H1 (cell line): ENCODE measurements around the gene RNFT2.

Source experiments
- EZH2 ChIP-seq: fragments of 200-600 bp; sonication (generic); IDR thresholded peaks from 2 replicates; pipeline ENCODE4 v1.7.1; 2012; ENCODE audit warnings: low read depth, mild to moderate bottlenecking, moderate library complexity, low read length, inconsistent platforms; ENCODE audit not compliant: severe bottlenecking
- NRF1 ChIP-seq: IDR thresholded peaks from 2 replicates; pipeline ENCODE4 v1.6.1; 2011; ENCODE audit warnings: mild to moderate bottlenecking, low read depth, low read length, improper control_type of control experiment

DNA sequence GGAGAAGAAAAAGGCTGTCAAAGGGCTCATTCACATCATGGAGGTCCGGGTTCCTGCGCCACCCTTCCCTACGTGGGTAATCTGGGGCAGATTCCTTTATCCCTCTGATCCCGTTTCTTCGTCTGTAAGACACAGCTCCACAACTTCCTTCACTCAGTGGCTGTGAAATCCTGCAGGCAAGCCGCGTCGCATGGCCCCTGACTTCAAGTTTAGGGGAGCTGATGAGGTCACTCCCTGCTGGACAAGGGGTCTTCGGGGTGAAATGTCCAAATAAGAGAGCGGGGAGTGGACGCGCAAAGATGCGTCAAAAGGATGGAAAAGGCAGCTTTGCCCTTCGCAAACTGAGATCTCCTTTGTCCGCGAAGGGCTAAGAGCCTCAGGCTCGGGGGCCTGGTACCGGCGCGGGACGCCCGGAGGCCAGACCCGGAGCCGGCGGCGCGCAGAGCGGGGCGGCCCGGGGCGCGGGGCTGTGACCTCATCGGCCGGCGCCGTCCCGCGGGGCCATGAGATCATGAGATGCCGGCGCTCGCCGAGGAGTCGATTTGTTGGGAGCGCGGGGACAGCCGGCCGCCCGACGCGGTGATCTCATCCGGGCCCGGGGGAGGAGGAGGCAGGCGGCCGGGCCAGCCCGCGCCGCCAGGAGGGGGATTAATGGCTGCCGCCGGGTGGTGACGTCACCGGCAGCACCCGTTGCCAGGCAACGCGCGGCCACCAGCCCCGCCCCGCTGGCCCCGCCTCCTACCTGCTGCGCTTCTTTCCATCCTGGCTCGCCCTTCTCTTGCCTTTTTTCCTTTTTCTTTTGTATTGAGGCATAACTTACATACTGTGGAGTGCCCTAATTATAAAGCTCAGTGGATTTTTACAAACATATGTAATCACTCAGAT is 81.1 kb downstream of the RNFT2 start:
- TF ChIP-seq EZH2 (no peak), NRF1 (no peak)
